KG1 (cell line): Measurements from ENCODE around the gene CBLN1.

ENCODE experiments used
- DNase-seq: peaks from one replicate; lab custom pipeline; 2025; lab: John Stamatoyannopoulos, UW

Gene CBLN1

GRCh38 chr16:49281480-49281842 is at the start of gene CBLN1:
TSS of gene CBLN1 (minus strand) at chr16:49281838. CDS start at chr16:49281465, 373 bp downstream.
- DNase-seq, result no peak

GRCh38 chr16:49330562-49331201 is 49.0 kb upstream of the CBLN1 start:
- DNase-seq, result no peak

GRCh38 chr16:49328325-49328724 is 46.7 kb upstream of the CBLN1 start:
- no peak for DNase-seq

GRCh38 chr16:49327466-49327865 is 45.8 kb upstream of the CBLN1 start:
- DNase-seq, result no peak

- no peak for DNase-seq
Observed at GRCh38 chr16:49324703-49325102, 43.1 kb upstream of the CBLN1 start.

- DNase-seq, result no peak
Observed at GRCh38 chr16:49315602-49316001, 34.0 kb upstream of the CBLN1 start.

- DNase-seq, result no peak
Observed at GRCh38 chr16:49312389-49312985, 30.8 kb upstream of the CBLN1 start.

GRCh38 chr16:49311823-49312222 is 30.2 kb upstream of the CBLN1 start:
- no peak for DNase-seq

GRCh38 chr16:49307176-49307575 is 25.5 kb upstream of the CBLN1 start:
- no peak for DNase-seq

- DNase-seq, result no peak
Observed at GRCh38 chr16:49305406-49305805, 23.8 kb upstream of the CBLN1 start.

- no peak for DNase-seq
Observed at GRCh38 chr16:49292413-49292812, 10.8 kb upstream of the CBLN1 start.

GRCh38 chr16:49287572-49287971 is 5.9 kb upstream of the CBLN1 start:
- DNase-seq, result no peak

- DNase-seq, result no peak
Observed at GRCh38 chr16:49284962-49285361, 3.3 kb upstream of the CBLN1 start.

GRCh38 chr16:49283376-49284049 is 1.9 kb upstream of the CBLN1 start:
- no peak for DNase-seq

GRCh38 chr16:49282690-49283375 is 1.2 kb upstream of the CBLN1 start:
- no peak for DNase-seq

- peak; percentile 18 for DNase-seq
Observed at GRCh38 chr16:49281843-49282642, 405 bp upstream of the CBLN1 start.

- no peak for DNase-seq
Observed at GRCh38 chr16:49280841-49281371, 732 bp downstream of the CBLN1 start.

- no peak for DNase-seq
Observed at GRCh38 chr16:49280105-49280741, 1.4 kb downstream of the CBLN1 start.

GRCh38 chr16:49278944-49279725 is 2.5 kb downstream of the CBLN1 start:
- DNase-seq, result no peak

- no peak for DNase-seq
Observed at GRCh38 chr16:49278567-49278827, 3.1 kb downstream of the CBLN1 start.
